OCI-LY1 (cell line): ENCODE measurements around the gene AKAP1.

Experiments used
- H2AFZ ChIP-seq: fragments of 200-600 bp; sonication (generic), shearing (Covaris generic); 2 replicates; pipeline ENCODE4 v1.6.0; 2014; ENCODE audit warnings: antibody characterized with exemption, mild to moderate bottlenecking, low read length
- H3F3A ChIP-seq: fragments of 200-600 bp; sonication (generic), shearing (Covaris generic); 2 replicates; pipeline ENCODE4 v1.6.0; 2014; ENCODE audit warnings: mild to moderate bottlenecking, antibody characterized with exemption, low read length, moderate library complexity; ENCODE audit not compliant: insufficient read depth
- H3K27ac ChIP-seq: fragments of 200-600 bp; sonication (generic); 2 replicates; pipeline ENCODE4 v1.5.1; 2014; ENCODE audit warnings: low read length, mixed run types, mild to moderate bottlenecking, low read depth; ENCODE audit not compliant: poor library complexity, severe bottlenecking
- H3K27me3 ChIP-seq: fragments of 200-600 bp; sonication (generic); 2 replicates; pipeline ENCODE4 v1.6.0; 2014; ENCODE audit warnings: antibody characterized with exemption, mild to moderate bottlenecking, low read length, moderate library complexity; ENCODE audit not compliant: insufficient read depth
- H3K36me3 ChIP-seq: fragments of 200-600 bp; sonication (generic); 2 replicates; pipeline ENCODE4 v1.6.1; 2014; ENCODE audit warnings: mild to moderate bottlenecking, antibody characterized with exemption, low read length, moderate library complexity, mixed read lengths; ENCODE audit not compliant: insufficient read depth
- H3K4me1 ChIP-seq: fragments of 200-600 bp; sonication (generic); 2 replicates; pipeline ENCODE4 v1.5.1; 2014; ENCODE audit warnings: mild to moderate bottlenecking, low read length, moderate library complexity; ENCODE audit not compliant: insufficient read depth, severe bottlenecking
- H3K4me2 ChIP-seq: fragments of 200-600 bp; sonication (generic), shearing (Covaris generic); 2 replicates; pipeline ENCODE4 v1.6.1; 2014; ENCODE audit warnings: low read length
- H3K4me3 ChIP-seq: fragments of 200-600 bp; sonication (generic); 2 replicates; pipeline ENCODE4 v1.5.1; 2014; ENCODE audit warnings: low read length, low read depth, mild to moderate bottlenecking, mixed read lengths; ENCODE audit not compliant: poor library complexity, severe bottlenecking
- H3K79me2 ChIP-seq: fragments of 200-600 bp; shearing (Covaris generic); 2 replicates; pipeline ENCODE4 v1.6.1; 2016; ENCODE audit warnings: mixed run types, low read length, mixed read lengths; ENCODE audit not compliant: insufficient read depth
- H3K9ac ChIP-seq: fragments of 200-600 bp; sonication (generic), shearing (Covaris generic); 2 replicates; pipeline ENCODE4 v1.6.1; 2014; ENCODE audit warnings: mild to moderate bottlenecking, low read length, mixed read lengths
- H3K9me2 ChIP-seq: fragments of 200-600 bp; sonication (generic), shearing (Covaris generic); 2 replicates; pipeline ENCODE4 v1.6.1; 2014; ENCODE audit warnings: low read depth, mild to moderate bottlenecking, low read length, mixed read lengths
- H3K9me3 ChIP-seq: fragments of 200-600 bp; shearing (Covaris generic); 2 replicates; pipeline ENCODE4 v1.6.1; 2014; ENCODE audit warnings: low read length, mixed read lengths
- H4K20me1 ChIP-seq: fragments of 200-600 bp; sonication (generic), shearing (Covaris generic); 2 replicates; pipeline ENCODE4 v1.6.0; 2016; ENCODE audit warnings: mild to moderate bottlenecking, low read length; ENCODE audit not compliant: insufficient read depth
- CTCF ChIP-seq: fragments of 200-600 bp; sonication (generic), shearing (Covaris generic); IDR thresholded peaks from 2 replicates; pipeline ENCODE4 v1.5.1; 2017; ENCODE audit warnings: mild to moderate bottlenecking, antibody characterized with exemption, low read length, moderate library complexity, mixed read lengths
- EZH2 ChIP-seq: fragments of 200-600 bp; sonication (generic), shearing (Covaris generic); IDR thresholded peaks from 2 replicates; pipeline ENCODE4 v1.8.0; 2017; ENCODE audit warnings: borderline replicate concordance, mixed run types, mild to moderate bottlenecking, antibody characterized with exemption, low read length, moderate library complexity, mixed read lengths

Gene AKAP1

GRCh38 chr17:57135789-57136291 lies 50.8 kb downstream of the AKAP1 start:
- H4K20me1 ChIP-seq, result no peaks in the 10 kb centered on the region
- no peak overlapping the region for H3K4me3 ChIP-seq
- H3K27ac ChIP-seq, result no peak overlapping the region
- no peak overlapping the region for H2AFZ ChIP-seq
- TF ChIP-seq CTCF, result no peak
- TF ChIP-seq EZH2, result no peak
- no peaks in the 10 kb centered on the region for H3K9me3 ChIP-seq
- H3K9me2 ChIP-seq, result no peaks in the 10 kb centered on the region
- no peaks in the 10 kb centered on the region for H3F3A ChIP-seq
- peaks cover 15% of the 10 kb centered on the region for H3K4me1 ChIP-seq
- no peaks in the 10 kb centered on the region for H3K36me3 ChIP-seq
- no peaks in the 10 kb centered on the region for H3K27me3 ChIP-seq
- H3K9ac ChIP-seq, result no peak overlapping the region
- H3K79me2 ChIP-seq, result no peaks in the 10 kb centered on the region
- no peak overlapping the region for H3K4me2 ChIP-seq

- H3K36me3 ChIP-seq, result no peaks in the 10 kb centered on the region
- H3K4me2 ChIP-seq, result no peak overlapping the region
- no peaks in the 10 kb centered on the region for H3K9me2 ChIP-seq
- peaks cover 13% of the 10 kb centered on the region for H3K4me1 ChIP-seq
- no peak overlapping the region for H3K9ac ChIP-seq
- H3K27ac ChIP-seq, result no peak overlapping the region
- H3K27me3 ChIP-seq, result no peaks in the 10 kb centered on the region
- H3K79me2 ChIP-seq, result no peaks in the 10 kb centered on the region
- H3K4me3 ChIP-seq, result no peak overlapping the region
- no peaks in the 10 kb centered on the region for H3K9me3 ChIP-seq
- H3F3A ChIP-seq, result no peaks in the 10 kb centered on the region
- no peak overlapping the region for H2AFZ ChIP-seq
- TF ChIP-seq CTCF, result no peak
- TF ChIP-seq EZH2, result no peak
- no peaks in the 10 kb centered on the region for H4K20me1 ChIP-seq
Measured at GRCh38 chr17:57136355-57136754, 51.3 kb downstream of the AKAP1 start.

GRCh38 chr17:57138030-57138911 lies 53.2 kb downstream of the AKAP1 start:
- H3K9ac ChIP-seq, result no peak overlapping the region
- H2AFZ ChIP-seq, result no peak overlapping the region
- TF ChIP-seq CTCF, result no peak
- no peak for TF ChIP-seq EZH2

More at GRCh38 chr17:57138030-57138911, 53.2 kb downstream of the AKAP1 start:
- Histone ChIP-seq H3K27ac (no peak overlapping the region), H3K9me3 (no peaks in the 10 kb centered on the region), H3K4me2 (no peak overlapping the region), H3K79me2 (no peaks in the 10 kb centered on the region), H3F3A (no peaks in the 10 kb centered on the region), H4K20me1 (no peaks in the 10 kb centered on the region), H3K36me3 (no peaks in the 10 kb centered on the region), H3K4me1 (peaks cover 5% of the 10 kb centered on the region), H3K27me3 (no peaks in the 10 kb centered on the region), H3K9me2 (no peaks in the 10 kb centered on the region), H3K4me3 (no peak overlapping the region)
